Stimulated activated effector memory CD8-positive, alpha-beta T cell treated with anti-CD3 and anti-CD28 coated beads, Interleukin-12 subunit alpha, Interleukin-12 subunit beta, amount 100 ng/mL, for 72 hours (primary cell): ENCODE data around the gene RNF168.

Source experiments
- ATAC-seq: fragments of 150-1000 bp; cut with Tn5 transposase; 2 replicates; pipeline ENCODE4 v1.10.0; 2021
- DNase-seq, 2 donors: peaks; one replicate each; pipeline ENCODE4 v3.0.0; 2021 to 2022; ENCODE audit warnings: low spot score in 2 of 2
- H3K27ac Mint-ChIP-seq: one replicate; pipeline ENCODE4 v1.8.0; 2022; ENCODE audit warnings: mild to moderate bottlenecking, mixed read lengths
- H3K36me3 Mint-ChIP-seq: one replicate; pipeline ENCODE4 v1.8.0; 2022; ENCODE audit warnings: mild to moderate bottlenecking, mixed read lengths
- H3K4me1 Mint-ChIP-seq: one replicate; pipeline ENCODE4 v1.8.0; 2022; ENCODE audit warnings: mixed read lengths
- H3K4me3 Mint-ChIP-seq: one replicate; pipeline ENCODE4 v1.8.0; 2022; ENCODE audit warnings: mild to moderate bottlenecking, mixed read lengths
- H3K9me3 Mint-ChIP-seq: one replicate; pipeline ENCODE4 v1.8.0; 2022; ENCODE audit warnings: mixed read lengths

RNF168 gene

DNA sequence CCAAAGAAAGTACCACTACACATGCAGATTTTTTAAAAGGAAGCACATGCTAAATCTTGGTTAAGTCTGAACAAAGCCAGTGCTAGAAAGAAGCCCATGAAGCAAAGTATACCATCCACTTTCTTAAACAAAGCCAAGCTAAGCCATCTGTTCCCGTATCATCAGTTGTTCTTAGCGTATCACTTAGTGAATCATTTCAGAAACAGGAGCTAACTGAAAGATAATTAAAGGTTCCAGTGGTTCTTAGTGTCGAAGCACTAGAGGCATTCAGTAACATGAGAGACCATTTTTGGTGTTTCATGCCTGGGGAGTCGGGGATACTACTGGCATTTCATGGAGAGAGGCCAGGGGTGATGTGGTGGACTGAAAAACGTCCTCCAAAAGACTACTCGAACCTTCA is 84.2 kb downstream of the RNF168 start:
- no peak for ATAC-seq
- peaks cover 75% of the 10 kb centered on the region for H3K4me1 Mint-ChIP-seq

More for the DNA sequence above, 84.2 kb downstream of the RNF168 start:
- Mint-ChIP-seq H3K9me3 (no peaks in the 10 kb centered on the region), H3K27ac (no peak overlapping the region), H3K36me3 (peaks cover 12% of the 10 kb centered on the region), H3K4me3 (no peak overlapping the region)
- no peak for DNase-seq
